Cardiac fibroblast (primary cell): ENCODE data around the gene CCDC91.
A peak's percentile ranks its signal among the peaks of the same experiment; 100 is the strongest.

Source experiments
- DNase-seq, 2 donors: peaks; one replicate each; pipeline versions ENCODE4 v3.0.0 to v3.0.0-alpha.2; 2010; ENCODE audit warnings: low read depth in 2 of 2
- H3K4me3 ChIP-seq, 2 donors: replicated peaks in 1 of 2; 1 replicate in 1 of 2; 2 replicates in 1 of 2; pipeline ENCODE4 v1.5.1; 2011; ENCODE audit warnings: low read depth in 2 of 2, low read length in 2 of 2, mild to moderate bottlenecking in 2 of 2, moderate library complexity in 1 of 2
- TF ChIP-seq, protein P1 (sequence below): IDR thresholded peaks from one replicate; pipeline ENCODE4 v1.5.1; 2011; ENCODE audit warnings: low read depth, mild to moderate bottlenecking, low read length, inconsistent platforms

CCDC91 gene

DNA sequence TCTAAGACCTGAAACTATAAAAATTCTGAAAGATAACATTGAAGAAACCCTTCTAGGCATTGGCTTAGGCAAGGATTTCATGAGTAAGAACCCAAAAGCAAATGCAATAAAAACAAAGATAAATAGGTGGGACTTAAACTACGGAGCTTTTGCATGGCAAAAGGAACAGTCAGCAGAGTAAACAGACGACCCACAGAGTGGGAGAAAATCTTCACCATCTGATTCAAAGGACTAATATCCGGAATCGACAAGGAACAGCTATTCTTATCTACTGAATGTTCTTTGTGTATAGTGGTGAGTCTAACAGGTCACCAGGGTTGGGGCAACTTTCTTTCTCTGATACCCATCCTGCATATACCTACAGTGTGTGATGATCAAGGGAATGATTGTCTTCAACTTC is 198.6 kb downstream of the CCDC91 start:
- no peak for DNase-seq
- H3K4me3 ChIP-seq: no peak overlapping the region
- TF ChIP-seq, protein P1, sequence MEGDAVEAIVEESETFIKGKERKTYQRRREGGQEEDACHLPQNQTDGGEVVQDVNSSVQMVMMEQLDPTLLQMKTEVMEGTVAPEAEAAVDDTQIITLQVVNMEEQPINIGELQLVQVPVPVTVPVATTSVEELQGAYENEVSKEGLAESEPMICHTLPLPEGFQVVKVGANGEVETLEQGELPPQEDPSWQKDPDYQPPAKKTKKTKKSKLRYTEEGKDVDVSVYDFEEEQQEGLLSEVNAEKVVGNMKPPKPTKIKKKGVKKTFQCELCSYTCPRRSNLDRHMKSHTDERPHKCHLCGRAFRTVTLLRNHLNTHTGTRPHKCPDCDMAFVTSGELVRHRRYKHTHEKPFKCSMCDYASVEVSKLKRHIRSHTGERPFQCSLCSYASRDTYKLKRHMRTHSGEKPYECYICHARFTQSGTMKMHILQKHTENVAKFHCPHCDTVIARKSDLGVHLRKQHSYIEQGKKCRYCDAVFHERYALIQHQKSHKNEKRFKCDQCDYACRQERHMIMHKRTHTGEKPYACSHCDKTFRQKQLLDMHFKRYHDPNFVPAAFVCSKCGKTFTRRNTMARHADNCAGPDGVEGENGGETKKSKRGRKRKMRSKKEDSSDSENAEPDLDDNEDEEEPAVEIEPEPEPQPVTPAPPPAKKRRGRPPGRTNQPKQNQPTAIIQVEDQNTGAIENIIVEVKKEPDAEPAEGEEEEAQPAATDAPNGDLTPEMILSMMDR: no peak

DNA sequence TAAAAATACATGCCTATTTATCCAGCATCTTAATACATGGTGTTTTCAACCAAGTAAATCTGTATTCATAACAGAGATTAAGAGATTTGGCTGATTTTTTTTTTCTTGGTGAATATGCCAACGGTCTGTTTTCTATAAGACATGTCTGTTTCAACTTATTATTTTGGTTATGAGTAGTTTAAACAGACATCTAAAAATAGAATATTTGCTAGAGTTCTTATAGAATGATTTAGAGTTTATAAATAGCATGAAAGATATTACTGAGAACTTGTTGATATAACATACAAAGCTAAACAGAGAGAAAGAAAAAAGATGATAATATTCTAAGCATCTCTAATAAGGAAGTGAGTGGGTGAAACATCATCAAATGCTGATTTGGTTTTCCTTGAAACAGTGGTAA is 199.9 kb downstream of the CCDC91 start:
- H3K4me3 ChIP-seq: no peak overlapping the region
- DNase-seq: peak in 1 of 2 donors; percentile 13
- TF ChIP-seq, protein P1: no peak

DNA sequence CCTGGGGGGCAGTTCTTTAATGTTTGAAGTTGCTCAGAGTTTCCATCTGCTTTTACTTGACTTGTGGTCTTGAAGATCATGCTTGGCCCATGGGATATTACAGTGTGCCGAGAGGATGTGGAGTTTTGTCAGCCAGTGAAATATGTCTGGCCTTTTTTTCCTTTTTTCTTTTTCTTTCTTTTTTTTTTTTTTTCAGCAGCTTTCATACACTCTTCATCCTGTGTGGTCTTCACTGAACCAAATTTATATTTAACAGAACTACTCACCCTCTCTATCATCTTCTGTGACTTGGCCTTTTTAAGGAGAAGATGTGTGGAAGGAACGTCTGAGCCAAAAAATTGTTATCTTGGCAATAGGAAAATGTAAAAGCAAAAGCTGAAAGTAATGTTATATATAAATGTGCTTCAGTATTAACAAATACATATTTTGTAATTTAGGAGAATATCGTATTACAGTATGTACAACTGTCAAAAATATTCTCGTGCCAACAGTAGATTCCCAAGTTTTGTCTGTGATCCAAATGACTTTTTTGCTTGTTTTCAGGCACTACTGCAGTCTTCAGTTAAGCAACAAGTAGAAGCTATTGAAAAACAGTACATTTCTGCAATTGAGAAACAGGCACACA is 200.6 kb downstream of the CCDC91 start:
- DNase-seq: peak; percentile 63 to 90
- no peak overlapping the region for H3K4me3 ChIP-seq
- TF ChIP-seq, protein P1: no peak

DNA sequence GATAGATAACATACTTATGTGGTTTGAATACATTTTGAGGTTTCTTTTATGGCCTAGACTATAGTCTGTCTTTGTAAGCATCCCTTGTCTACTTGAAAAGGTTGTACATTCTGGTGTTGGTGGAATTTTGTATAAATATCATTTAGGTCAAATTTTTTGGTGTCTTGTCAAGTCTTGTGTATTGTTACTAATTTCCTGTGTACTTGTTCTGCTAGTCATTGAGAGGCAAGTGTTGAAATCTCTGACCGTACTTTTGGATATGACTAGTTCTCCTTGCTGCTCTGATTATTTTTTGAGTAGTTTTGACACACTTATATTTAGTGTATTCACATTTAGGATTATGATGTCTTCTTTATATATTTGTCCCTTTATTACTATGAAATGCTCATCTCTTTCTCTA is 219.6 kb downstream of the CCDC91 start:
- DNase-seq: peak; percentile 66 to 83
- no peak overlapping the region for H3K4me3 ChIP-seq
- TF ChIP-seq, protein P1: no peak

DNA sequence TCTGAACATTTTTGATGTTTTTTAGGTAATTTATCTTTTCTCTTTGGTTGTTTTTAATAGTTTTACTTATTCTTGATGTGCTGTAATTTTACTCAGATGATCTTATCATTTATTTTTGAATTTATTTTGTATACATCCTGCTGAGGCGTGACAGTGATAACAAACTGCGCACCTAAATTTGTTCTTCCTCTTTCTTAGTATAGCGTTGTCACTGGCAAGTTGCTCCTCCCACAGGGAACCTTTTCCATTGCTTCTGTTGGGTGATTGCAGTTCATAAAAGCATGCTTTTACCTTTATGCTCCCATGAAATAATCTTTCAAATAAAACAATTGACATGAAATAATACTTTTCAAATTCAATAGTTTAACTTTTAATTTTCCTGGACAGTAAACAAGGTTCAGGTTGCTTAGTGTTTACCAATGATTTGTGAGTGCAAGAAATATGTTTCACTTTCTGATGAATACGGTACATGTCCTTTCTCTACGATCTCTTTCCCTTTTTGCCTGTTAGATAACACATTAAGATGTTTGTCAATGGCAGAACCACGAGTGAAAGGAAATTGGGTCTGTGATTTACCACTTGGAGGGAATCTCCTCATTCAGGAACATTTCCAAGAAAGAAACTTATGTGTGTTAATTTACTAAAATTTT is 223.3 kb downstream of the CCDC91 start:
- DNase-seq: no peak
- H3K4me3 ChIP-seq: no peak overlapping the region
- TF ChIP-seq, protein P1: no peak

DNA sequence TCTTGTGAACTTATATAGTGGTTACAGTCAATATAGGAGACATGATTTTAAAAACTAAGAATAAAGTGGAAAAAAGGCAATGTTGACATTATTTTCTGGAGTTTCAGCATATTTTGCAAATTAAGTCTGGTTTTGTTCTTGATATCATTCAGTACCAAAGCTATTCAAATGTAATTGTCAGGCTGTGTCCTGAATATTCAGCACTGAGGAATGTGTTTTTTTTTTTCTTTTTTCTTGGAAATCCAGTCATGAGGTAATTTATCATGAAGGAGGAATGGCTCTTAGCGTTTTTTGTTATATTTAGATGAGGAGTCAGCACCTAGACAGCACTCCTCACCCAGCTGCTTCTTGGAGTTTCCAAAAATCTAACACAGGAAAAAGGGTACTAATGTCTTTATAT is 225.5 kb downstream of the CCDC91 start:
- DNase-seq: peak; percentile 86 to 91
- TF ChIP-seq, protein P1: no peak

More for the DNA sequence above, 225.5 kb downstream of the CCDC91 start:
- no peak overlapping the region for H3K4me3 ChIP-seq
